Rectal smooth muscle tissue (tissue), 1 donor: Measurements from ENCODE around the gene METTL9.
A peak's percentile ranks its signal among the peaks of the same experiment; 100 is the strongest.
"Not testable (repeated sequence)": the region's sequence is repeated elsewhere in the genome, so short reads cannot be mapped to it uniquely, and the experiment has no call there.

Experiments
- H3K27ac ChIP-seq: one replicate; pipeline ENCODE4 v1.7.0; 2013; ENCODE audit warnings: low read depth, low read length, inconsistent platforms
- H3K27me3 ChIP-seq: one replicate; pipeline ENCODE4 v1.7.0; 2013; ENCODE audit warnings: low read length; ENCODE audit not compliant: control insufficient read depth, insufficient read depth
- H3K36me3 ChIP-seq: one replicate; pipeline ENCODE4 v1.7.0; 2013; ENCODE audit warnings: low read length; ENCODE audit not compliant: control insufficient read depth, insufficient read depth
- H3K4me1 ChIP-seq: one replicate; pipeline ENCODE4 v1.7.0; 2013; ENCODE audit warnings: low read length; ENCODE audit not compliant: control insufficient read depth, insufficient read depth
- H3K4me3 ChIP-seq: one replicate; pipeline ENCODE4 v1.7.0; 2013; ENCODE audit warnings: low read length
- H3K9ac ChIP-seq: one replicate; pipeline ENCODE4 v1.7.0; 2013; ENCODE audit warnings: low read length

The METTL9 gene

GRCh38 chr16:21663889-21664647 is 64.7 kb downstream of the METTL9 start, which contains the start of gene OTOA:
TSS of gene OTOA (plus strand) at chr16:21663968. CDS start at chr16:21678515, 14,547 bp downstream.
- no peak within 1 kb of the TSS for H3K27ac ChIP-seq
- H3K4me3 ChIP-seq = peak within 1 kb of the TSS; percentile 48
- no peaks in the 10 kb centered on the region for H3K36me3 ChIP-seq
- H3K4me1 ChIP-seq = no peaks in the 10 kb centered on the region
- H3K27me3 ChIP-seq = no peaks in the 10 kb centered on the region
- H3K9ac ChIP-seq = no peak within 1 kb of the TSS

GRCh38 chr16:21664801-21665492 is 65.6 kb downstream of the METTL9 start:
- no peak overlapping the region for H3K27ac ChIP-seq
- H3K9ac ChIP-seq = no peak overlapping the region
- no peaks in the 10 kb centered on the region for H3K27me3 ChIP-seq
- no peaks in the 10 kb centered on the region for H3K36me3 ChIP-seq
- H3K4me1 ChIP-seq = no peaks in the 10 kb centered on the region
- H3K4me3 ChIP-seq = no peak overlapping the region

- H3K9ac ChIP-seq = no peak overlapping the region
- no peaks in the 10 kb centered on the region for H3K4me1 ChIP-seq
- no peak overlapping the region for H3K4me3 ChIP-seq
- H3K36me3 ChIP-seq = no peaks in the 10 kb centered on the region
- H3K27me3 ChIP-seq = no peaks in the 10 kb centered on the region
- H3K27ac ChIP-seq = no peak overlapping the region
Measured at GRCh38 chr16:21666772-21667171, 67.4 kb downstream of the METTL9 start.

- Histone ChIP-seq H3K27ac (no peak overlapping the region), H3K4me1 (no peaks in the 10 kb centered on the region), H3K9ac (no peak overlapping the region), H3K36me3 (no peaks in the 10 kb centered on the region), H3K4me3 (no peak overlapping the region), H3K27me3 (no peaks in the 10 kb centered on the region)
Measured at GRCh38 chr16:21667575-21667974, 68.2 kb downstream of the METTL9 start.

- no peaks in the 10 kb centered on the region for H3K27me3 ChIP-seq
- no peak overlapping the region for H3K9ac ChIP-seq
- H3K4me3 ChIP-seq = no peak overlapping the region
- no peak overlapping the region for H3K27ac ChIP-seq
- H3K4me1 ChIP-seq = no peaks in the 10 kb centered on the region
- no peaks in the 10 kb centered on the region for H3K36me3 ChIP-seq
Measured at GRCh38 chr16:21673469-21673868, 74.1 kb downstream of the METTL9 start.

GRCh38 chr16:21674456-21674855 is 75.1 kb downstream of the METTL9 start:
- not testable (repeated sequence) for H3K4me3 ChIP-seq, H3K27me3 ChIP-seq

GRCh38 chr16:21680714-21681113 is 81.3 kb downstream of the METTL9 start:
- H3K36me3 ChIP-seq, H3K27ac ChIP-seq, H3K27me3 ChIP-seq, H3K9ac ChIP-seq, H3K4me3 ChIP-seq, H3K4me1 ChIP-seq: not testable (repeated sequence)

More at GRCh38 chr16:21674456-21674855, 75.1 kb downstream of the METTL9 start:
- H3K27ac ChIP-seq, H3K4me1 ChIP-seq, H3K36me3 ChIP-seq, H3K9ac ChIP-seq: not testable (repeated sequence)

- Histone ChIP-seq H3K36me3 (no peaks in the 10 kb centered on the region), H3K27ac (no peak overlapping the region), H3K4me1 (no peaks in the 10 kb centered on the region), H3K27me3 (no peaks in the 10 kb centered on the region), H3K9ac (no peak overlapping the region), H3K4me3 (no peak overlapping the region)
Measured at GRCh38 chr16:21683184-21683583, 83.8 kb downstream of the METTL9 start.

GRCh38 chr16:21684199-21684598 is 84.8 kb downstream of the METTL9 start:
- Histone ChIP-seq H3K36me3 (no peaks in the 10 kb centered on the region), H3K27me3 (no peaks in the 10 kb centered on the region), H3K9ac (no peak overlapping the region), H3K4me1 (no peaks in the 10 kb centered on the region), H3K4me3 (no peak overlapping the region), H3K27ac (no peak overlapping the region)

GRCh38 chr16:21685034-21685455 is 85.7 kb downstream of the METTL9 start:
- H3K4me1 ChIP-seq = no peaks in the 10 kb centered on the region
- no peaks in the 10 kb centered on the region for H3K27me3 ChIP-seq
- no peaks in the 10 kb centered on the region for H3K36me3 ChIP-seq
- no peak overlapping the region for H3K4me3 ChIP-seq
- H3K27ac ChIP-seq = no peak overlapping the region
- H3K9ac ChIP-seq = no peak overlapping the region

- no peak overlapping the region for H3K9ac ChIP-seq
- H3K27ac ChIP-seq = no peak overlapping the region
- no peak overlapping the region for H3K4me3 ChIP-seq
- H3K4me1 ChIP-seq = no peaks in the 10 kb centered on the region
- H3K36me3 ChIP-seq = no peaks in the 10 kb centered on the region
- H3K27me3 ChIP-seq = no peaks in the 10 kb centered on the region
Measured at GRCh38 chr16:21689107-21689506, 89.7 kb downstream of the METTL9 start.

- not testable (repeated sequence) for H3K27ac ChIP-seq, H3K36me3 ChIP-seq
Measured at GRCh38 chr16:21690967-21691366, 91.6 kb downstream of the METTL9 start.

GRCh38 chr16:21694609-21695008 is 95.2 kb downstream of the METTL9 start:
- Histone ChIP-seq H3K27me3 (no peaks in the 10 kb centered on the region), H3K4me3 (no peak overlapping the region), H3K36me3 (no peaks in the 10 kb centered on the region), H3K4me1 (no peaks in the 10 kb centered on the region), H3K27ac (no peak overlapping the region), H3K9ac (no peak overlapping the region)

More at GRCh38 chr16:21690967-21691366, 91.6 kb downstream of the METTL9 start:
- not testable (repeated sequence) for H3K4me3 ChIP-seq, H3K4me1 ChIP-seq, H3K9ac ChIP-seq, H3K27me3 ChIP-seq
